Activated T-cell treated with anti-CD3 and anti-CD28 coated beads for 1 hour (primary cell): ENCODE data around the gene MEF2B.
"Not testable (repeated sequence)": the region's sequence is repeated elsewhere in the genome, so short reads cannot be mapped to it uniquely, and the experiment has no call there.

Experiments used
- DNase-seq: peaks from one replicate; pipeline ENCODE4 v3.0.0-alpha.2; 2020; ENCODE audit warnings: low read depth

Gene MEF2B

GRCh38 chr19:19192910-19193423, 22.9 kb upstream of the MEF2B start:
- DNase-seq, result no peak

DNA sequence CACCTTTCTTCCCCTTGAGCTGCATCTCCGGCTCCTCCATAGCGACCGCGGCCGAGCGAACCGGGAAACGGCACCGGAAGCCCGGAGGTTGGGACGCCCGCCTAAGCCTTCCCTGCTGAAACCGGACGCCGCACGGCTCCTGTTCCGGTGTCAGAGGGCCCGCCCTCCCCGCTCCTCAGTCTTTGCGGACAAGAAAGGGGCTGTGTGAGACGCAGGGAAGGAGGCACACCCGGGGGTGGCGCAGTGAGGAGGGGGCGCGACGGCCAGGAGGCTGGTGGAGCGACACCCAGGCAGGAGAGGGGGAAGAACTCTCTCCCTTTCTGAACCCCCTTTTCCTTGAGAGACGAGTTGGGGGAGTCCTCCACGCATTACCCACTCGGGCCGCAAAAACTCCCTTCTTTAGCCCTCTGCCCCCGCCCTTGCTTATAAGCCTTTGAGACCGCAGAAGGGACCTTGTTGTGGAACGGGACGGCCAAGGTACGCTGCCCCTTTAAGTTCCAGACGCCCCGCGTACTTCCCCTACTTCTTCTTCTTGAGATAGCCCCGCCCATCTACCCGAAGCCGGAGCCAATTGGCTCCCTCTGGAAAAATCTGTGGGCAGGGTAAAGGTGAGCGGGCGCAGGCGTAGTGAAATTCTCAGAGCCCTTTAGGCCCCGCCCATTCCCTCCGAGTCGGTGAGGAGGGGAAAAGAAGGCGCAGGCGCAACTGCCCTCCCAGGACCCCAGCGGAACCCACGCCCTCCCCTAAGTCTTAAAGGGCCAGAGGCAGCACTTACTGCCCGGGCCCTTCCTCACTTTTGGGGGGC, 22.2 kb upstream of the MEF2B start, which contains the start of the genes BORCS8 and RFXANK:
Gene BORCS8, minus strand, starts transcription at position 75 of the 805 bp plus-strand sequence. Its CDS starts 35 bp downstream, at position 40.
Gene RFXANK, plus strand, starts transcription at position 181 of the 805 bp plus-strand sequence. CDS start 1,689 bp downstream, outside the sequence.
- peak; percentile 97 for DNase-seq

- no peak for DNase-seq
Measured at GRCh38 chr19:19191768-19192077, 21.7 kb upstream of the MEF2B start.

DNA sequence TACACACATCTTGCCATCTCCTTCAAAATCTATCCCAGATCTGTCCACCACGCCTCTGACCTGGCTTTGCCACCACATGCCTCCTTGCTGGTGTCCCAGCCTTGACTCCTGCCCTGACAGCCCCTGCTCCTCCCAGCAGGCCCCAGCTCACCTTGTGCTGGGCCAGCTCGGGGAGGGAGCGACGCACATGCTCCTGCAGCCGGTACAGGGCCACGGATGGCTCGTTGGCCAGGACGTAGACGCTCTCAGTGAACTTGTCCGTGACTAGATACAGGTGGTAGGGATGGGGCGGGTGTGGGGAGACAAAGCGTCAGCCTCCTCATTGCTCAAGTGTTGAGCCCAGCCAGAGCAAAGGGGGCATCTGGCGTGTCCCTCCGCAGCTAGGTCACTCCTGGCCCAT, 16.7 kb upstream of the MEF2B start:
- DNase-seq, result no peak

- DNase-seq, result peak; percentile 60
Measured at GRCh38 chr19:19185853-19186740, 16.0 kb upstream of the MEF2B start.

GRCh38 chr19:19181488-19181998, 11.5 kb upstream of the MEF2B start:
- DNase-seq, result no peak

DNA sequence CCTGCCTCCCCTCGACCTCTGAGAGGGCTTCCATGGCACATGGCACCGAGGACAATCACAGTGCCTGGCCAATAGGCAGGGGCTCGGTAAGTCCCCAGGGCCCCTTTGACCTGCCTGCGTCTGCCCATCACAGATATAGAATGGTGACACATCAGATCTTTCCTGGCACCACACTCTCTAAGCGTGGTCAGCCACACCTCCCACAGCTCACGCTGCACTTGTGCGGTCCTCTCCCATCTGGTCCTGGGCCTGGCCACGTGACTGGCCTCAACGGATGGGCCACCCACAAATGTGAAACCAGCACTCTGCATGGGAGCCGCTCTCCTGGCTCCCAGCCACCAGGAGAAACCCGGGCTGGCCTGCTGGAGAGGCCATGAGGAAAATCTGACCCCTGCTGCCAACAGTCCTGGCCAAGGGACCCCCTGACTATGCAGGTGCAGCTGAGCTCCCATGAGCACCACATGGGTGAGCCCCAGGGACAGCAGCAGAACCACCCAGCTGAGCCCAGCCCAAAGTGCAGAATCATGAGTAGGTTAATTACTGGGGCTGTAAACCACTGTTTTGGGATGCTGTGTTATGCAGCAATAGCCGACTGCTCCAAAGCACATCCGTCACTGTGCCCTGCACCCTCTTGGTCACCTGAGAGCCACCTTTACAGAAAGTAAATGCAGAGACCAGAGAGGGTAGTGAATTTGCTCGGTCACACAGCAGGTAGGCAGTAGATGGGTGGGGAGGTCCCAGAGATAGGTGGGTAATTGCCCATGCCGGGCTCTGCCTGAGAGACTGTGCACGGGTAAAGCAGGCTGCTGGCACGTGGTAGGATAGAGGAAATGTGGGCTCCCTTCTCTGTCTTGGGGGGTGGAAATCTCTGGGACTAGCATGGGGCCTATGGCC, 9.7 kb upstream of the MEF2B start:
- DNase-seq, result no peak

- no peak for DNase-seq
Measured at GRCh38 chr19:19176950-19177349, 6.9 kb upstream of the MEF2B start.

GRCh38 chr19:19173243-19173642, 3.2 kb upstream of the MEF2B start:
- DNase-seq, result not testable (repeated sequence)

DNA sequence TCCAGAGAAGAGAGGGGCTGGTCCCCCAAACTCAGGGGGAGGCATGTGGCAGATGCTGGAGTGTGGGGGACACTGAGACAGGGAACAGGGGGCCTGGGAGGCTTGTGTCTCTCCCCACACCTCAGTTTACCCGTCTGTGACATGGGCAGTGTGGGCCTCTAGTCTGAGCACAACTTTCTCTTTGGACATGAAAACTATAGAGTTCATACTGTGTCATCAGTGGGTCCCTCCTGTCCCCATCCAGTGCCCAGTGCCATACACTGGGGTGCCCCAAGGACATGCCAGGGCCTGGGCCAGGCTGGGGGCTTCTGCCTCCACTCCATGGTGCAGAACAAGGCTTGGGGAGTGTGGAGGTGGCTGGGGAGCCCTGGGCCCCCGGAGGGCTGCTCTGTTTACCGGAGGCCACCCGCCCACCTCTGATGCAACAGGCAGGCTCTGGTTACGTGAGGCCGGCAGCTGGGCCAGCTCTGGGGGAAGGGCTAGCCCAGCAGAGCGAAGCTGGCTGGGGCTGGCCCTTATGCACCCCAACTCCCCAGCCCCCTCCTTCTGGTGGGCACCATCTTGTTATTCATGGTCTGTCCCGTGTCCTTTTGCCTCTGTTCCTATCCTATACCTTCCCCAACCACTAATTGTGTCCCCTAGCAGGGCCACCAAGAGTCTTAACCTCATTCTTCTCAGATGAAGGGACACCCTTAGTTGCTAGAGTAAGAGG, 1.9 kb upstream of the MEF2B start:
- no peak for DNase-seq

DNA sequence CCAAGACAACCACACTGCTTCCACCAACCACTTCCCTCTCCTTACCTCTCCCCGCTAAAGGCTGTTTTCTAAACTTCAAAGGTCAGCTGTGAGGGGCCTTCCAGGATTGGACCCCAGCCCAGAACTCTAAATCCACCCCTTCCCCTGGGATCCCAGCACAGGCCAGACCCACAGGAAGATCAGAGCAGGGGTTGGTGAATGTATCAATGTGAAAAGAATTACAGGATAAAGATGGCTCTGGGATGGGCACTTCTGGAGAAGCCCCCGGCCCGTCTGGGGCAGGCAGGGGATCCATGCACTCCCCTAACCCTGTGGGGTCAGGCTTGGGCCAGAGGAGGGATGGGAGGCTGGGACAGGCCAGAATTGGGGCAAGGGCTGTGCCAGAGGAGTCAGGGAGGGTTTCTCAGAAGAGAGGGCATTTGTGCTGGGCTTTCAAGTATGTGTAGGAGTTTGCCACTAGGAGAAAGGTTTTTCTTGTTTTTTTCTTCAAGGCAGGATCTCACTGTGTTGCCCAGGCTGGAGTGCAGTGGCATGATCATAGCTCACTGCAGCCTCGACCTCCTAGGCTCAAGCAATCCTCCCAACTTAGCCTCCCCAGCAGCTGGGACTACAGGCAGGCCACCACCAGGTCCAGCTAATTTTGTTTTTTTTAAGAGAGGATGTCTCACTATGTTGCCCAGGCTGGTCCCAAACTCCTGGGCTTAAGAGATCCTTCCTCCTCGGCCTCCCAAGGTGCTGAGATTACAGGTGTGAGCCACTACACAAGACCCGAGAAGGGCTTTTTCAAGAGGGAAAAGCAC, 1.0 kb upstream of the MEF2B start:
- no peak for DNase-seq

- no peak for DNase-seq
Measured at GRCh38 chr19:19169236-19170052, 619 bp downstream of the MEF2B start.

GRCh38 chr19:19167612-19168011, 2.5 kb downstream of the MEF2B start:
- DNase-seq, result no peak

GRCh38 chr19:19165396-19165795, 4.7 kb downstream of the MEF2B start:
- no peak for DNase-seq

DNA sequence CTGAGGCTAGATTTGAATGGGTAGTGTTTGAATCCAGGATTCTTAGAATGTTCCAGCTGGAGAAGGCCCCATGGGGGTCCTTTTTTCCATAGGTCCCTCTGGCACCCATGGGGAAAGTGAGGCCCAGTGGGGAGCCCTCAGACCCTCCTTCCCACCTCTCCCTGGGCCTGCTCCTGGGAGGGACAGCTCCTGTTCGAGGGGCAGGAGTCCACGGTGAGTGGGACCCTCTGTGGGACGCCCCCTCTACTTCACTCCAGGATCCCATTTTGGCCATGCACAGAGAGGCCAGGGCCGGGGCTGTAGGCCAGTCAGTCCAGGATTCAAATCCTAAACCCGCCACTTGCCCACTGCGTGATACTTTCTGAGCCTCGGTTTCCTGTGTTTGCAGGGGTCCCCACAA, 7.6 kb downstream of the MEF2B start:
- DNase-seq, result no peak

DNA sequence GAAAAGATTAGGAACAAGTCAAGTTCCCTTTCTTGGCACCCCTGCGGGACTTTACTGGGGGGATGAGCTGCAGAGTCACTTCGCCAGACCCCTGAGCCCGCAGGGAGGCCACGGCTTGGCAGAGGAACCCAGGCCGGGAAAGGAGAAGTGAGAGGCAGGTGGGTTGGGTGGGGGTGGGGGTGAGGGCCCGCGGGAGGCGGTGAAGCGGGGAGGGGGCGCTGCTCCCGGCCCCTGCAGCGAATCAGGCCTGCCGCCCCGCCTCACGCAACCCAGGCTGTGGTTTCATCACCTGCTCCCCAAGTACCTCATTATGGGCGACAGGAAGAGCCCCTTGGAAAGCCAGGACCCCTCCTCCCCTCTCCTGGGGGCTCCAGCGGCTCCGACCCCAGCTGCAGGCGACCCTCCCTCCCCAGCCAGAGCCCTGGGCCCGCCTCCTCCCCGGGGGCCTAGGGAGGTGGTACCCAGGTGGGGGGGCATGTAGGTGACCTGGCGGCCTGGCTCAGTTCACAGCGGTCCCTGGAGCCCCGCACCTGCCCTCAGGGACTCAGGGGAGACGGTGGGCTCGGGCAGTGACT, 9.5 kb downstream of the MEF2B start:
- no peak for DNase-seq

DNA sequence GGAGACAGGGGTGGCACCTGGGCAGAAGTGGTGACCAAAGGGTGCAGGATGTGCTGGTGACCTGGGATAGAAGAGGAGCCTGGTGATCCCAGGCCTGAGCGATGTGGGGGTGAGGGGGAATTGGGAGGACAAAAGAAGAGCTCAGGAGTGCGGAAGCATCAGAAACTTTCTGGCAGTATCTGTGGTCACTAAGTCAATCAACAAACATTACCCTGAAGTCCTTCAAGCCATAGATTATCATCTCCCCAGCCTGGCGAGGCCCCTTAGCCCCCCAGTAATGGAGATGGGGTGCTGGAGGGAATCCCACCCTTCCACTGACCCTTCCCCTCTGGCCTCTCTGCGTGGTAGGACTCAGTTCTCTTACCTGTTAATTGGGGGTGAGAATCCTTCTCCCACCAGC, 10.5 kb downstream of the MEF2B start:
- DNase-seq, result no peak

- DNase-seq, result no peak
Measured at GRCh38 chr19:19157808-19158207, 12.3 kb downstream of the MEF2B start.
